ENCODE results near the gene MINAR2.

DNA sequence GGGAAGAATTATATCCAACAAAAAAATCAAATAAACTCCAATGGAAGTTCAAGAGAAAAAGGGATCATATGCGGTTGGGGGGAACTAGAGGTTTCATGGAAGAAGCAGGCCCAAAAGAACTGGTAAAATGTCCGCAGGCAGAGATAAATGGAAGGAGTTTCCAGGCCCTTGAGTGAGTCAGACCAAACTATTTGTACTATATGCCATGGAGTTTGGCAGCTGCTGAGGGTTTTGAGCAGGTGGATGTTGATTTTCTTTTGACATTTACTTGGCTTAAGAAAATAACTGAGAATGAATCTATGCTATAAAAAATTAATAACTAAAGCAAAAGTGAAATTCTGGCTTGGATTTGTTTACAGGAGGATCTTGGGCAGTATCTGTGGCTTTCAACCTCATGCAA lies 33.7 kb downstream of the MINAR2 start:
- no peak for TF ChIP-seq YY1 (IDR thresholded peaks at IDR 0.05; ENCODE audit: insufficient read depth, insufficient read length)
- no peak for TF ChIP-seq ZNF274 (IDR thresholded peaks at IDR 0.05; ENCODE audit: low read depth, low read length)
- TF ChIP-seq SUZ12 (IDR thresholded peaks at IDR 0.05; ENCODE audit: extremely low read depth, insufficient read depth, insufficient read length): no peak

Measured in NT2/D1 (cell line).